Fibroblast of peridontal ligament (primary cell): ENCODE data around the gene HBG1.
A peak's percentile ranks its signal among the peaks of the same experiment; 100 is the strongest.
"Not testable (repeated sequence)": the region's sequence is repeated elsewhere in the genome, so short reads cannot be mapped to it uniquely, and the experiment has no call there.

Source experiments
- DNase-seq: peaks from one replicate; pipeline ENCODE4 v3.0.0-alpha.2; 2010; ENCODE audit errors: extremely low read depth

Gene HBG1

GRCh38 chr11:5249807-5250396 is at the start of gene HBG1:
Gene HBG1 (minus strand): TSS chr11:5249857. CDS start chr11:5249804, 53 bp downstream.
- peak; percentile 43 for DNase-seq

- DNase-seq, result no peak
Observed at GRCh38 chr11:5298451-5298850, 48.8 kb upstream of the HBG1 start.

GRCh38 chr11:5297721-5298323 is 48.2 kb upstream of the HBG1 start:
- no peak for DNase-seq

GRCh38 chr11:5294342-5294995 is 44.8 kb upstream of the HBG1 start:
- not testable (repeated sequence) for DNase-seq

- DNase-seq, result no peak
Observed at GRCh38 chr11:5293028-5293427, 43.4 kb upstream of the HBG1 start.

GRCh38 chr11:5291207-5291838 is 41.7 kb upstream of the HBG1 start:
- DNase-seq, result peak; percentile 55

GRCh38 chr11:5290106-5290505 is 40.4 kb upstream of the HBG1 start:
- DNase-seq, result no peak

GRCh38 chr11:5289696-5290095 is 40.0 kb upstream of the HBG1 start:
- DNase-seq, result no peak

GRCh38 chr11:5288906-5289550 is 39.4 kb upstream of the HBG1 start:
- DNase-seq, result no peak

- peak; percentile 55 for DNase-seq
Observed at GRCh38 chr11:5288108-5288905, 38.6 kb upstream of the HBG1 start.

GRCh38 chr11:5286901-5287300 is 37.2 kb upstream of the HBG1 start:
- DNase-seq, result no peak

GRCh38 chr11:5286351-5286750 is 36.7 kb upstream of the HBG1 start:
- DNase-seq, result no peak

GRCh38 chr11:5285703-5286340 is 36.2 kb upstream of the HBG1 start:
- DNase-seq, result no peak

GRCh38 chr11:5284637-5285036 is 35.0 kb upstream of the HBG1 start:
- DNase-seq, result no peak

- DNase-seq, result no peak
Observed at GRCh38 chr11:5283882-5284281, 34.2 kb upstream of the HBG1 start.

- no peak for DNase-seq
Observed at GRCh38 chr11:5283086-5283485, 33.4 kb upstream of the HBG1 start.

GRCh38 chr11:5282628-5283027 is 33.0 kb upstream of the HBG1 start:
- no peak for DNase-seq

GRCh38 chr11:5281596-5281995 is 31.9 kb upstream of the HBG1 start:
- no peak for DNase-seq

GRCh38 chr11:5280582-5281102 is 31.0 kb upstream of the HBG1 start:
- peak; percentile 99 for DNase-seq

- no peak for DNase-seq
Observed at GRCh38 chr11:5279471-5280090, 29.9 kb upstream of the HBG1 start.
